GM12801 (cell line): ENCODE results near the gene ETS2.

Source experiments
- CTCF ChIP-seq: IDR thresholded peaks from one replicate; pipeline ENCODE4 v1.5.1; 2011; ENCODE audit warnings: control low read depth; ENCODE audit not compliant: insufficient read length; ENCODE audit errors: extremely low read depth

ETS2 gene

GRCh38 chr21:38805328-38806152 lies at the start of gene ETS2:
TSS of gene ETS2 (plus strand) at chr21:38805929. CDS start at chr21:38810035, 4,106 bp downstream.
- TF ChIP-seq CTCF = no peak

DNA sequence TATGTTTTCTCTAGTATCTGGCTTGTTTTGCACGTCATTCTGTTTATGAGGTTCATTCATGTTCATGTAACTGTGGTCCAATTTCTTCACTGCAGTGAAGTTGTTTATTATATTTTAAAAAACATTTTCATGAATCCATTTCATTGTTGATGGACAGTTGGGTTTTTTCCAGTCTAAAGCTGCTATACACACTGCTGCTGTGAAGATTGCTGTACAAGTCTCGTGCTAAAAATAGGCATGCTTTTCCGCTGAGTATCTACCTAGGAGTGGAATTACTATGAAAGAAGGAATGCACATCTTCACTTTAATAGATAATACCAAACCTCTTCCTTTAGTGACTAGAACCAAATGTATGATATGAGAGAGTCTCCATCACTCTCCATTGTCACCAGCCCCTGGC lies 49.0 kb upstream of the ETS2 start:
- TF ChIP-seq CTCF = no peak

DNA sequence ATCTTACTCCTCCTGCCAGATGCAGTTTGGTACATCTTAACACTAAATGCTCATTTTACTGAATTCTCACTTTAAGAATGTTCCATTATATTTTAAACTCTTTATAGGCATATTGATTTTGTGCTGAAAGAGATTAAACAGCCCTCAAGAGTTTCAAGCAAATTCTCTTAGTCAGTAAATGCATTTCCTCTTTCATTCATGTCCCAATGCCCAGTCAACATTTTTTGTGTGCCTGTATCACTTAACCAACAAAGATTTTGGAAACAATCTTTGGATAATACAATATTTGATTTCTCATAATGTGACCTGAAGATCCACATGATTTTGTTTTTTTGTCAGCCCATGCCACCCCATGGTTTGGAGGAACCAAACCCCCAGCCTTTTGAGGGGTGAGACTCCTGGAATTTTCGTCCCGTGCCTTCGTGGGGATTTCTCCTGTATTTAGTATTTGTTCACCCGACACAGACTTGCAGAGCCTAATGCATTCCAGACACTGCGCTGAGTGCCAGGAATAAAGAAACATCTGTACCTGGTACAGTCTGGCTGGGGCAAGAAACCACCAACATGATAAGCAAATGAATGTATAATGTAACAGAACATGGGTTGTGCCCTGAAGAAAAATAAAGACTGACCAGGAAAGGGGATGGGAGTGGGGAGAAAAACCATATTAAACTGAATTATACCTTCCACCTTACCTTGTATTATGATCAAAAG lies 47.1 kb upstream of the ETS2 start:
- no peak for TF ChIP-seq CTCF

DNA sequence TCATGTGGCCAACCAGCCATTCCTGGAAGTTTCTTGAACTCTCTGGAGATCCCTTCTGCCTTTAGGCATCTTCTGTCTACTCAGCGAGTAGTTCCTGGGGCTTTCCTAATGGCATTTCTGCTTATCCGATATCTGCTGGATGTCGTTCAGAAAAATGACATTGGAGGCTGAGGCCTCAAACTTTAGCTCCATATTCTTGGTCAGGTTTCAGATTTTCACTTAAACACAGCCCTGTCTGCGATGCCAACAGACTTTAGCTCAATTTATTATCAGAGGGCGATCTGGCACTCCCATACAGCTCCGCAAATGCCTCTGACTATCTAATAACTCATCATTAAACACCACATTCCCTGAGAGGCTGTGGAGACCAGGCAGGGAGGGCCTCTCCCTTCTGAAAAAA lies 46.3 kb upstream of the ETS2 start:
- no peak for TF ChIP-seq CTCF

DNA sequence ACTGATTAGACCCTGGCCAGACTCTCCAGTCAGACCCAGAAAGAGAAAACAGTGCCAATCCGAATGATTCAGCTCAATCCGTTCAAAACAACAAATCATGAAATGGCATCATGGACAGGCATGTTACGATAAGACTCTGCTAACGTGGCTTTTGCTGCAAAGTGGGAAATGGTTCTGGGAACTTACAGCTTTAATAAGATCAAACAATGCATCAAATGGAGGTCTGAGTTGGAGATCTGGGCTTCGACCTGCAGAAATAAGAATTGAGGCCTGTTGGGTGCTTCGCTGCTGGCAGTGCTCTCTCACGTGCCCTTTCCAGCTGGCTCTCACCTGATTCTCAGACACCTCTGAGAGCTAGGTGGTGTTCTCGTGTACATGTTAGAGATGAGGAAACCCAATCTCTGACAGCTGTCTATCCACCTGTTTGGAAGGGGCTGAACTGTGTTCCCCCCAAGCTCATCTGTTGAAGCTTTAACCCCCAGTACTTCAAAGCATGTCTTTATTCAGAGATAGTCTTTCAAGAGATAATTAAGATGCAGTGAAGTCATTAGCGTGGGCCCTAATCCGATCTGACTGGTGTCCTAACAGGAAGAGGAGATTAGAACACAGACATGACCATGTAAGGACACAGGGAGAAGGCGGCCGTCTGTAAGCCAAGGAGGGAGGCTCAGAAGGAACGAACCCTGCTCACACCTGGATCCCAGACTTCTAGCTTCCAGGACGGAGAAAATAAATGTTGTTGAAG lies 45.5 kb upstream of the ETS2 start:
- TF ChIP-seq CTCF = no peak

- TF ChIP-seq CTCF = no peak
These were observed 45.0 kb upstream of the ETS2 start for GRCh38 chr21:38760762-38761155.

DNA sequence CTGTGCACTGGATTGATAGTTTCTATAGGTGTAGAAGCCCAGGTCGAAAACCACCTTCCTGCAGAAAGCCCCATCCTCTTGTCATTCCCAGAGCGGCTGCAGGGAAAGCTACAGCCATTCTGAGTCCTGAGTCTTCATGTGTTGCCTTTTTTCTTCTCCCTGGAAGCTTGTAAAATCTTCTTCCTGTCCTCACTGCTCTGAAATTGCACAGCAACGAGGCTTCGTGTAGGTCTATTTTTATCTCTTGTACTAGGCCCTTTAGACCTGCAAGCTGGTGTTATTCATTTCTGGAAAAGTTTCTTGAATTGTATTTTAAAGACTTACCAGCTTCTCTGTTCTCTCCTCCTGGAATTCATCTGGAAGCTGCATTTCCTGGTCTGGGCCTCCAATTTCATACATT lies 44.2 kb upstream of the ETS2 start:
- no peak for TF ChIP-seq CTCF
